Aorta (tissue), 5 donors: ENCODE data around the gene SLC16A9. TPM values are rescaled to one million over a fixed set of nuclear protein-coding genes. Genes with fewer than 3 reads are reported as not detected.
"Not testable (repeated sequence)": the region's sequence is repeated elsewhere in the genome, so short reads cannot be mapped to it uniquely, and the experiment has no call there.

Source experiments
- ATAC-seq: fragments of 200-7000 bp; cut with Tn5 transposase; one replicate; pipeline ENCODE4 v1.9.1; 2022; ENCODE audit warnings: moderate library complexity; ENCODE audit not compliant: low FRiP score
- DNase-seq, 2 donors: peaks; one replicate each; pipeline ENCODE4 v3.0.0-alpha.2; 2020
- H3K27ac ChIP-seq, 2 donors: one replicate each; pipeline ENCODE4 v1.5.1; 2013; ENCODE audit warnings: low read length in 2 of 2, mild to moderate bottlenecking in 2 of 2, moderate library complexity in 2 of 2, control low read depth in 1 of 2, inconsistent platforms in 1 of 2, low read depth in 1 of 2
- H3K27me3 ChIP-seq, 2 donors: one replicate each; pipeline ENCODE4 v1.6.1; 2013; ENCODE audit warnings: control low read depth in 1 of 2, low read length in 1 of 2, mild to moderate bottlenecking in 1 of 2, moderate library complexity in 1 of 2; ENCODE audit not compliant: insufficient read depth in 2 of 2, control insufficient read depth in 1 of 2
- H3K36me3 ChIP-seq, 2 donors: one replicate each; pipeline ENCODE4 v1.6.1; 2013; ENCODE audit warnings: control low read depth in 1 of 2, low read length in 1 of 2, mild to moderate bottlenecking in 1 of 2; ENCODE audit not compliant: insufficient read depth in 2 of 2, control insufficient read depth in 1 of 2
- H3K4me1 ChIP-seq, 2 donors: one replicate each; pipeline ENCODE4 v1.6.1; 2013; ENCODE audit warnings: low read length in 2 of 2, control low read depth in 1 of 2, mild to moderate bottlenecking in 1 of 2, moderate library complexity in 1 of 2; ENCODE audit not compliant: insufficient read depth in 2 of 2, control insufficient read depth in 1 of 2
- H3K4me3 ChIP-seq, 2 donors: one replicate each; pipeline ENCODE4 v1.5.1; 2013; ENCODE audit warnings: low read length in 2 of 2, control low read depth in 1 of 2, mild to moderate bottlenecking in 1 of 2
- H3K9me3 ChIP-seq: one replicate; pipeline ENCODE4 v1.6.1; 2013; ENCODE audit warnings: mild to moderate bottlenecking, low read length; ENCODE audit not compliant: control insufficient read depth
- WGBS, 2 donors: extraction: QIAGEN DNeasy Blood & Tissue Kit; methylation state at CpG; one replicate each; pipeline ENCODE4 v1.1.7; 2013; 5-methylcytosine and 5-hydroxymethylcytosine counted together
- intact Hi-C, 2 donors: fragments of 100-400 bp; cut with DNase I; formaldehyde crosslinking; loops; one replicate each; pipeline versions ENCODE4 v1.14.2 to v1.15.0; 2022
- polyA plus RNA-seq, 2 donors: library from polyadenylated mRNA; stranded (reverse); fragments of 200-250 nt; gene quantifications; one replicate each; pipeline ENCODE4 v1.2.3, GENCODE V29; 2013
- total RNA-seq, 2 donors: library from RNA; stranded (reverse); fragmentation: NEBNext Ultra II Directional; extraction: Animal tissue kit (Norgen Biotek cat#: 25700); gene quantifications; one replicate each; pipeline ENCODE4 v1.2.1, GENCODE V29; 2021
- donor health status: healthy with polysubstance abuse.
- donor health status: Bipolar disorder and iron deficiency.
- donor health status: DM: no; HTN: no; CAD: no.
- donor health status: DM: no; HTN: no; CAD: no.
- donor health status: DM: yes; HTN: yes; CAD: no.

The SLC16A9 gene
- total and polyA plus RNA-seq, 4 donors: 0.25 to 3.5 (median 2.3) TPM

- H3K4me1 ChIP-seq, intact Hi-C loops, H3K27me3 ChIP-seq, H3K9me3 ChIP-seq, H3K27ac ChIP-seq, ATAC-seq, H3K36me3 ChIP-seq, H3K4me3 ChIP-seq, DNase-seq: not testable (repeated sequence)
- 93 to 98% methylated on average over 4 of the region's 4 CpGs for WGBS, 2 donors
These were observed 19.5 kb upstream of the SLC16A9 start for GRCh38 chr10:59729167-59729566.

GRCh38 chr10:59724098-59724938, 14.7 kb upstream of the SLC16A9 start:
- Histone ChIP-seq H3K4me1 (peaks cover 0 to 2% of the 10 kb centered on the region in 2 donors), H3K27me3 (no peaks in the 10 kb centered on the region), H3K4me3 (no peak overlapping the region), H3K36me3 (no peaks in the 10 kb centered on the region), H3K27ac (no peak overlapping the region), H3K9me3 (no peaks in the 10 kb centered on the region)
- no peak for ATAC-seq
- WGBS, 2 donors: 76 to 85% methylated on average over 3 of the region's 3 CpGs
- intact Hi-C loops: no loop called here
- DNase-seq: no peak

- Histone ChIP-seq H3K27me3 (no peaks in the 10 kb centered on the region), H3K4me1 (peaks cover 0 to 2% of the 10 kb centered on the region in 2 donors), H3K36me3 (no peaks in the 10 kb centered on the region), H3K4me3 (no peak overlapping the region), H3K9me3 (no peaks in the 10 kb centered on the region), H3K27ac (no peak overlapping the region)
- no peak for DNase-seq
- no peak for ATAC-seq
- intact Hi-C loops: no loop called here
These were observed 10.7 kb upstream of the SLC16A9 start for GRCh38 chr10:59720377-59720776.

- H3K27ac ChIP-seq: no peak overlapping the region
- WGBS, 2 donors: 8 to 13% methylated on average over 2 of the region's 2 CpGs
These were observed 9.7 kb upstream of the SLC16A9 start for GRCh38 chr10:59719374-59719773.

GRCh38 chr10:59718257-59718656, 8.6 kb upstream of the SLC16A9 start:
- intact Hi-C loops: no loop called here

More at GRCh38 chr10:59719374-59719773, 9.7 kb upstream of the SLC16A9 start:
- Histone ChIP-seq H3K27me3 (no peaks in the 10 kb centered on the region), H3K4me1 (peaks cover 0 to 2% of the 10 kb centered on the region in 2 donors), H3K9me3 (no peaks in the 10 kb centered on the region), H3K4me3 (no peak overlapping the region), H3K36me3 (no peaks in the 10 kb centered on the region)
- no peak for ATAC-seq
- no peak for DNase-seq
- intact Hi-C loops: no loop called here

GRCh38 chr10:59713196-59713821, 3.7 kb upstream of the SLC16A9 start:
- ATAC-seq (no peak), DNase-seq (no peak)
- no peak overlapping the region for H3K27ac ChIP-seq
- intact Hi-C loops: no loop called here
- no peak overlapping the region for H3K4me3 ChIP-seq
- H3K27me3 ChIP-seq: no peaks in the 10 kb centered on the region
- WGBS, 2 donors: 94 to 97% methylated on average over 7 of the region's 7 CpGs
- no peaks in the 10 kb centered on the region for H3K9me3 ChIP-seq
- no peaks in the 10 kb centered on the region for H3K36me3 ChIP-seq
- no peaks in the 10 kb centered on the region for H3K4me1 ChIP-seq

More at GRCh38 chr10:59718257-59718656, 8.6 kb upstream of the SLC16A9 start:
- Histone ChIP-seq H3K36me3 (no peaks in the 10 kb centered on the region), H3K4me1 (peaks cover 0 to 2% of the 10 kb centered on the region in 2 donors), H3K27me3 (no peaks in the 10 kb centered on the region), H3K4me3 (no peak overlapping the region), H3K9me3 (no peaks in the 10 kb centered on the region), H3K27ac (no peak overlapping the region)
- DNase-seq: no peak
- 93 to 94% methylated on average over 2 of the region's 2 CpGs for WGBS, 2 donors
- no peak for ATAC-seq

- no peak for ATAC-seq
- Histone ChIP-seq H3K27ac (no peak overlapping the region), H3K27me3 (no peaks in the 10 kb centered on the region), H3K36me3 (no peaks in the 10 kb centered on the region), H3K4me3 (no peak overlapping the region), H3K4me1 (no peaks in the 10 kb centered on the region), H3K9me3 (no peaks in the 10 kb centered on the region)
- DNase-seq: no peak
- intact Hi-C loops: no loop called here
- 7 to 13% methylated on average over 3 of the region's 3 CpGs for WGBS, 2 donors
These were observed 2.3 kb upstream of the SLC16A9 start for GRCh38 chr10:59711871-59712494.

- peak; percentile 42 to 80 for DNase-seq
- H3K27ac ChIP-seq: no peak overlapping the region
These were observed 745 bp downstream of the SLC16A9 start for GRCh38 chr10:59708816-59709394.

More at GRCh38 chr10:59708816-59709394, 745 bp downstream of the SLC16A9 start:
- Histone ChIP-seq H3K9me3 (no peaks in the 10 kb centered on the region), H3K4me1 (no peaks in the 10 kb centered on the region), H3K27me3 (no peaks in the 10 kb centered on the region), H3K4me3 (peak overlapping the region; percentile 61 to 72), H3K36me3 (no peaks in the 10 kb centered on the region)
- intact Hi-C loops: no loop called here
- 0 to 1% methylated on average over 35 to 42 of the region's 42 CpGs for WGBS, 2 donors
- peak; percentile 67 for ATAC-seq
